Measurements from ENCODE around the gene HOXA11.

GRCh38 chr7:27156916-27157701, 27.9 kb downstream of the HOXA11 start:
- TF ChIP-seq CREB1 (CRISPR knock-in tag; IDR thresholded peaks at IDR 0.05) (no peak), NFATC4 (CRISPR knock-in tag; IDR thresholded peaks at IDR 0.05) (no peak), TCF7 (CRISPR knock-in tag; IDR thresholded peaks at IDR 0.05; ENCODE audit: low read depth) (no peak), ATF1 (CRISPR knock-in tag; IDR thresholded peaks at IDR 0.05) (no peak), CTCF (IDR thresholded peaks at IDR 0.05) (no peak), ZNF263 (CRISPR knock-in tag; IDR thresholded peaks at IDR 0.05; ENCODE audit: low read depth) (no peak), MYBL2 (CRISPR knock-in tag; IDR thresholded peaks at IDR 0.05) (no peak)

Data from WTC11 (cell line).